ENCODE results near the gene MAFF.

Gene MAFF

DNA sequence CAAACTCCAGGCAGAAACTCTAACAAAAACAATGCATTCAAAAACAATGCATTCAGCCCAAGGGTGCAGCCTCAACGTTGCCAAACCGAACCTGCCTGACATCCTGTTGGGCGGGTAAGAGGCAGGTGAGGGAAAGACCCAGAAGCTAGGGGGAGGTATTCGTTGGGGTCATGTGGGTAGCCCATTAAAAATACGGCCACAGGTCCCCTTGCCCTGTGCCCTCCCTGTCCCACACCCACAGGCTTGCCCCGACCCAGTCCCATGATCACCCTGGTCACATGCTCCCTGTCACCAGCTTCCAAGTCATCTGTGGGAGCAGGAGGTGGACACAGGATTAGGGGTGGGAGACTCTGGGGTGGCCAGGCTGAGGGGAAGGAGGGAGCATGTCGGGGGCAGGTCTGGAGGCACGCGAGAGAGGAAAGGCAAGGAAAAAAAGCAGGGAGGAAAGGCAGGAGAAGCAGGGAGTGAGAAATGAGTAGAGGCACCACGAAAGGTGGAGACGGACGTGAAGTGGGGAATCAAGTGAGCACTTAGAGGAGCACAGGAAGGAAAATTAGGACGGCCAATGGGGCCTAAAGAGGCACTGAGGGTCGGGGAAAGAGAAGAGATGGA, 20.8 kb upstream of the MAFF start:
- Histone ChIP-seq H3K4me1 (ENCODE audit: control insufficient read depth, low read depth, low read length) (peaks cover 13% of the 10 kb centered on the region), H3K27ac (ENCODE audit: low read length) (peak overlapping the region; percentile 98), H3K9ac (ENCODE audit: low read length) (peak overlapping the region; percentile 95), H3K27me3 (ENCODE audit: control insufficient read depth, insufficient read depth, low read length) (no peaks in the 10 kb centered on the region), H3K4me3 (ENCODE audit: low read length) (peak overlapping the region; percentile 85), H3K36me3 (ENCODE audit: control insufficient read depth, low read depth, low read length) (no peaks in the 10 kb centered on the region), H3K9me3 (ENCODE audit: control insufficient read depth, low read depth, low read length) (no peaks in the 10 kb centered on the region)

DNA sequence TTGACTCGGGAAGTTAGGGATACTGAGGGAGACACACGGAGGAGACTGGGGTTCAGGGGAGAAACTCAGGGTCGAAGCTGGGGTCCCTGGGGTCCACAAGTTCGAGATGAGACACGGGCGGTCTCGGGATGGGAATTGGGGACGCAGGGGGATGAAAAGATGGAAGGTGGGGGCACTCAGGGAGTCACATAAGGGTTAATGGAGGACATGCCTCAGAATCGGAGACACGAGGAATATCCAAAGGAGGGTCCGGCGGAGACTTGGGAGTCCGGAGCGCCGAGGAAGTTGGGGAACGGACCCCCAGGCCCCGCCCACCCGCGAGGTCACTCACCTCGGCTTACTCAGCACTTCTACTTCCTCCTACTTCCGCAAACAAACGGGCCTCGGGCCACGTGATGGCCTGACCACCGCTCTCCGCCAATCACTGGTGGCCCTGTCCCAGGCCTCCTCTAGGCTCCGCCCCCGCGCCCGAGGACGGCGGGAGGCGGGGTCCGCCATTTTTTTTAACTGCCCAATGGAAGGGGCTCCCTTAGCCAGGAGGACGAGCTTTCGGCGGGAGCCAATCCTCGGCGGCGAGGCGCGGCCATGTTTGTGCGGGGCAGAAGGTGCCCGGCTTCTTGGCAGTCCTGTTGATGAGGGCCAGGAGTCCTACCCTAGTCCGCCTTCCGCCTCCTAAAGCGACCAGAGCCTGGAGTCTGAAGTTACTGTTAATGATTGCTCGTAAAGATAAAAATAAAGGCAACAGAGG, 20.2 kb upstream of the MAFF start, which contains the start of gene PLA2G6:
PLA2G6 (minus strand) TSS at position 378 of the 748 bp plus-strand sequence. CDS start 12,404 bp downstream, outside the sequence.
- Histone ChIP-seq H3K9ac (ENCODE audit: low read length) (peak within 1 kb of the TSS; percentile 95), H3K4me1 (ENCODE audit: control insufficient read depth, low read depth, low read length) (peaks cover 13% of the 10 kb centered on the region), H3K4me3 (ENCODE audit: low read length) (peak within 1 kb of the TSS; percentile 85), H3K36me3 (ENCODE audit: control insufficient read depth, low read depth, low read length) (no peaks in the 10 kb centered on the region), H3K27me3 (ENCODE audit: control insufficient read depth, insufficient read depth, low read length) (no peaks in the 10 kb centered on the region), H3K9me3 (ENCODE audit: control insufficient read depth, low read depth, low read length) (no peaks in the 10 kb centered on the region), H3K27ac (ENCODE audit: low read length) (peak within 1 kb of the TSS; percentile 98)

DNA sequence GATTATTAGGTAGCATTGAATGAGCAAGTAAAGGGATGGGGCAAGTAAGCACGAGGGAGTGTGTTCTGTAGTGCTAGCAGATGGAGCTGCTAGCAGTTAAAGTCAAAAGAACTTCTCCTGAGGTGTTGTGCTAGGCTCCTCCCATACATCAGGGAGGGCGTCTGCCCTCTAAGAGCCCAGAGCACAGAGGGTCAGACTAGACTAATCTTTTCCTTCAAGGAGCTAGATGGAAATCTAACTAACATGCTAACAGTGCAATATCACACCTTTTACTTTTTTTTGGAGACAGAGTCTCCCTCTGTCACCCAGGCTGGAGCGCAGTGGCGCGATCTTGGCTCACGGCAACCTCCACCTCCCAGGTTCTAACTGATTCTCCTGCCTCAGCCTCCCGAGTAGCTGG, 17.0 kb upstream of the MAFF start:
- Histone ChIP-seq H3K4me3 (ENCODE audit: low read length) (no peak overlapping the region), H3K9ac (ENCODE audit: low read length) (no peak overlapping the region), H3K9me3 (ENCODE audit: control insufficient read depth, low read depth, low read length) (no peaks in the 10 kb centered on the region), H3K27me3 (ENCODE audit: control insufficient read depth, insufficient read depth, low read length) (no peaks in the 10 kb centered on the region), H3K4me1 (ENCODE audit: control insufficient read depth, low read depth, low read length) (peaks cover 13% of the 10 kb centered on the region), H3K27ac (ENCODE audit: low read length) (no peak overlapping the region), H3K36me3 (ENCODE audit: control insufficient read depth, low read depth, low read length) (no peaks in the 10 kb centered on the region)

DNA sequence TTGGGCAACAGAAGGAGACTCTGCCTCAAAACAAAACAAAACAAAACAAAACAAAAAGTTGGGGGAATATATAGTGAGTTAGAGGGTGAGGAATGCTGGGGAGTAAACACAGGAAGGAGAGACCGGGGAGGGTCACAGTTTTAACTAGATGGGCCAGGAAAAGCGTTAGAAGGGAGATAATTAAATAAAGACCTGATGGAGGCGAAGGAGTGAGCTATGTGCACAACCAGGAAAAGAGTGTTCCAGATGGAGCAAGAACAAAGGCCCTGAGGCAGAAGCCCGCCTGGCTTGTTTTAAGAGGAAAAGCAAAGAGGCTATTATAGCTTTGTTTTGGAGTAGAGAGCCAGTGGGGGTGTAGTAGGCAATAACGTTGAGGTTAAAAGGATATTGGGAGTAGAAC, 15.4 kb upstream of the MAFF start:
- no peak overlapping the region for H3K27ac ChIP-seq (ENCODE audit: low read length)
- no peaks in the 10 kb centered on the region for H3K9me3 ChIP-seq (ENCODE audit: control insufficient read depth, low read depth, low read length)
- H3K27me3 ChIP-seq (ENCODE audit: control insufficient read depth, insufficient read depth, low read length) = no peaks in the 10 kb centered on the region
- no peaks in the 10 kb centered on the region for H3K4me1 ChIP-seq (ENCODE audit: control insufficient read depth, low read depth, low read length)
- H3K36me3 ChIP-seq (ENCODE audit: control insufficient read depth, low read depth, low read length) = no peaks in the 10 kb centered on the region
- no peak overlapping the region for H3K4me3 ChIP-seq (ENCODE audit: low read length)
- H3K9ac ChIP-seq (ENCODE audit: low read length) = no peak overlapping the region

DNA sequence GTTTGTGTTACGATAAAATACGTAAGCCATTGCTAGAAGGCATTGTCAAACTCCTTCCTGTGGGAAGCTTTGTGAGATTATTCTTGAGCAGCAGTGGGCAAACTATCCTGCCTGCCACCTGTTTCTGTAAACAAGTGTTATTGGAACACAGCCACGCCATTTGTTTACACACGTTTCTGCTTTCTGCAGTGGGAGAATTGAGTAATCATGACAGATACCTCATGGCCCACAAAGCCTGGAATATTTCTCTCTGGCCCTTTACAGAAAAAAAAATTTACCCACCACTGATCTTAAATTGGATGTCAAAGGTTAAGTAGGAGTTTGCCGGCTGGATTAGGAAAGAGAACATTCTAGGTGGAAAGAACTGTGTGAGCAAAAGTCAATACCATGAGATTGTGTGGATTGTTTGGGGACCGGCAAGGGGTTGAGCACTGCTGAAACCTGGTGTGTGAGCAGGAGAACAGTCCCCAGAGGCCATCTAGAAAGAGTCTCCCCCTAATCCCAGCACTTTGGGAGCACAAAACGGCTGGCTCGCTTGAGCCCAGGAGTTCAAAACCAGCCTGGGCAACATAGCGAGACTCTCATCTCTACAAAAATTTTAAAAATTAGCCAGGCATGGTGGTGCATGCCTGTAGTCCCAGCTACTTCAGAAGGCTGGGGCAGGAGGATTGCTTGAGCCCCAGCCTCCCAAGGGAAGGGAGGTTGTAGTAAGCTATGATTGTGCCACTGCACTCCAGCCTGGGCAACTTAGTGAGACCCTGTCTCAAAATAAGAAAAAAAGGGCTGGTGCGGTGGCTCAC, 14.2 kb upstream of the MAFF start:
- Histone ChIP-seq H3K27ac (ENCODE audit: low read length) (no peak overlapping the region), H3K4me1 (ENCODE audit: control insufficient read depth, low read depth, low read length) (no peaks in the 10 kb centered on the region), H3K9ac (ENCODE audit: low read length) (no peak overlapping the region), H3K27me3 (ENCODE audit: control insufficient read depth, insufficient read depth, low read length) (no peaks in the 10 kb centered on the region), H3K36me3 (ENCODE audit: control insufficient read depth, low read depth, low read length) (no peaks in the 10 kb centered on the region), H3K4me3 (ENCODE audit: low read length) (no peak overlapping the region), H3K9me3 (ENCODE audit: control insufficient read depth, low read depth, low read length) (no peaks in the 10 kb centered on the region)

DNA sequence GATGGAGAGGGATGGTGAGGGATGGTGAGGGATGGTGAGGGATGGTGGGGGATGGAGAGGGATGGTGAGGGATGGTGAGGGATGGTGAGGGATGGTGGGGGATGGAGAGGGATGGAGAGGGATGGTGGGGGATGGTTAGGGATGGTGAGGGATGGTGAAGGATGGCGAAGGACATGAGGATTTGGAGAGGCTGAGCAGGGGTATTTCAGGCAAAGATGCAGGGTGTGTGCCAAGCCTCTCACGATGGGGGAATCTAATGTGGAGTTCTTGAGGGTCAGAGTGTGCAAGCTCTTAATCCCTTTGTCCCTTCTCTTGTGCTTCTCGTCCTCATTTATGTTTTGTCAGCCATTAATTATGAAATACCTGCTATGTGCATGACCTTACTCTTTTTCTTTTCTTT, 12.7 kb upstream of the MAFF start:
- Histone ChIP-seq H3K9me3 (ENCODE audit: control insufficient read depth, low read depth, low read length) (no peaks in the 10 kb centered on the region), H3K36me3 (ENCODE audit: control insufficient read depth, low read depth, low read length) (no peaks in the 10 kb centered on the region), H3K9ac (ENCODE audit: low read length) (no peak overlapping the region), H3K27ac (ENCODE audit: low read length) (no peak overlapping the region), H3K4me1 (ENCODE audit: control insufficient read depth, low read depth, low read length) (no peaks in the 10 kb centered on the region), H3K4me3 (ENCODE audit: low read length) (no peak overlapping the region), H3K27me3 (ENCODE audit: control insufficient read depth, insufficient read depth, low read length) (no peaks in the 10 kb centered on the region)

DNA sequence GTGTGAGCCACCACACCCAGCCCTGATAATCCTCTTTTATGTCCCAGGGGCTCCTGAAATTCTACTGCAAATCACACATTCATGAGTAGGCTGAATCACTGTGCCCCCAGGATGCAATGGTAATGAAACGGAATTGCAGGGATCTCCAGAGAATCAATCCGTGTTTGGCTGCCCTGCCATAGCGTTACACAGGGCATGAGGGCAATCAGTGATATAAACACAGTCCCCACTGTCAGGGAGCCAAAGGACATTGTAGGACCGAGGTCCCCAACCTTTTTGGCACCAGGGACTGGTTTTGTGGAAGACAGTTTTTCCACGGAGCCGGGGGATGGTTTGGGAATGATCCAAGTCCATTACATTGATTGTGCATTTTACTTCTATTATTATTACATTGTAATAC, 11.2 kb upstream of the MAFF start:
- Histone ChIP-seq H3K9ac (ENCODE audit: low read length) (no peak overlapping the region), H3K27me3 (ENCODE audit: control insufficient read depth, insufficient read depth, low read length) (no peaks in the 10 kb centered on the region), H3K4me3 (ENCODE audit: low read length) (no peak overlapping the region), H3K4me1 (ENCODE audit: control insufficient read depth, low read depth, low read length) (no peaks in the 10 kb centered on the region), H3K27ac (ENCODE audit: low read length) (no peak overlapping the region), H3K9me3 (ENCODE audit: control insufficient read depth, low read depth, low read length) (no peaks in the 10 kb centered on the region), H3K36me3 (ENCODE audit: control insufficient read depth, low read depth, low read length) (no peaks in the 10 kb centered on the region)

DNA sequence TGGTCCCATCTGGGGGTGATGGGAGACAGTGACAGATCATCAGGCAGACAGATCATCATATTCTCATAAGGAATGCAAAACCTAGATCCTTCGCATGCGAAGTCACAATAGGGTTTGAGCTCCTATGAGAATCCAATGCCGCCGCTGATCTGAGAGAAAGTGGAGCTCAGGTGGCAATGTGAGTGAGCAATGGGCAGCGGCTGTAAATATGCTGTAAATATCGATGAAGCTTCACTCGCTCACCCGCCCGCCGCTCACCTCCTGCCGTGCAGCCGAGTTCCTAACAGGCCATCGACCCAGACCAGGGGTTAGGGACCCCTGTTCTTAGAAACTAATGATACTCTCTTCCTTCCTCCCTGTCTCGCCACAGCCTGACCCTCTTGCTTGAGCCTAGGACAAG, 10.7 kb upstream of the MAFF start:
- Histone ChIP-seq H3K4me1 (ENCODE audit: control insufficient read depth, low read depth, low read length) (no peaks in the 10 kb centered on the region), H3K9ac (ENCODE audit: low read length) (no peak overlapping the region), H3K36me3 (ENCODE audit: control insufficient read depth, low read depth, low read length) (no peaks in the 10 kb centered on the region), H3K27me3 (ENCODE audit: control insufficient read depth, insufficient read depth, low read length) (no peaks in the 10 kb centered on the region), H3K27ac (ENCODE audit: low read length) (no peak overlapping the region), H3K9me3 (ENCODE audit: control insufficient read depth, low read depth, low read length) (no peaks in the 10 kb centered on the region), H3K4me3 (ENCODE audit: low read length) (no peak overlapping the region)

DNA sequence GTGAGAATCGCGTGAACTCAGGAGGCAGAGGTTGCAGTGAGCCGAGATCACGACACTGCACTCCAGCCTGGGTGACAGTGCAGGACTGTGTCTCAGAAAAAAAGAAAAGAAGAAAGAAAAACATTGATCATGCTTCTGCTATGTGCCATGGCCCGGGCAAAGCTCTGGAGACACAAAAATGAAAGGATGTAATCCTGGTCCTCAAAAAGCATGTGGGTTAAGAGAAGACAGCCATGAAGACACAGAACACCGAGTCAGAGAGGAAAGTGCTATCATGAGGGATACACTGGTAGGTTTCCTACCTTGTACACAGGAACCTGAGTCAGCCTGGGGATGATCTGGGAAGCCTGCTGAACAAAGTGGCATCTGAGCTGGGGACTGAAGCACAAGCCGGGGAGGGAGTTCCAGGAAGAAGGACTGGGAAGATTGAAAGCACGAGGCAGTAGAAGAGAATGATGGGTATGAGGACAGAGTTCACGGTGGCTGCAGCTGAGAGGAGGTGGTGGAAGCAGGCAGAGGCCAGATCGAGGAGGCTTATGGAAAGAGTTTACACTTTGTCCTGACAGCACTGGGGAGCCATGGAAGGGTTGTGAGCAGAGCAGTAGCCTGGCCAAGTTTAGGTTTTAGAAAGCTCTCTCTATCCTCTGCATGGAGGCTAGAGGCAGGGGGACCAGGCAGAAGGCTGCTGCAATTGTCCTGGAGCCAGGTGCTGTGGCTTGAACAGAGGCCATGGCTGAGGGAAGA, 9.9 kb upstream of the MAFF start:
- Histone ChIP-seq H3K27ac (ENCODE audit: low read length) (no peak overlapping the region), H3K27me3 (ENCODE audit: control insufficient read depth, insufficient read depth, low read length) (no peaks in the 10 kb centered on the region), H3K9ac (ENCODE audit: low read length) (no peak overlapping the region), H3K4me1 (ENCODE audit: control insufficient read depth, low read depth, low read length) (no peaks in the 10 kb centered on the region), H3K36me3 (ENCODE audit: control insufficient read depth, low read depth, low read length) (no peaks in the 10 kb centered on the region), H3K4me3 (ENCODE audit: low read length) (no peak overlapping the region), H3K9me3 (ENCODE audit: control insufficient read depth, low read depth, low read length) (no peaks in the 10 kb centered on the region)

DNA sequence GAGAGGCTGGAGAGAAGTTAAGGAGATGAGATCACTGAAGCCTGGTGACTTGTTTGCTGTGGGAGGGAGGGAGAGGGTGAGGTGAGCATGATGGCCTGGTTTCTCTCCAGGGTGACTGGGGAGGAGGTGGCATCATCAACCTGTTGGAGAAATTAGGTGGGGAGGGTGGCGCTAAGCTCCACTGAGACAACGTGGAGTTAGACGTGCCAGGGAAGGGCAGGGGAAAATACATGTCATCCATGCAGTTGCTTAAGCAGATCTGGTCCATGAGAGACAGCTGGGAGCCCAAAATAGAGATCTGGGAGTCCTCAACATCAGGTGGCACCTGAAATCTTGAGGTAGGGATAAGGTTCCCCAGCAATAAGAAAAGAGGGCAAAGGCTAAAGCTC, 9.3 kb upstream of the MAFF start:
- no peaks in the 10 kb centered on the region for H3K9me3 ChIP-seq (ENCODE audit: control insufficient read depth, low read depth, low read length)
- no peak overlapping the region for H3K27ac ChIP-seq (ENCODE audit: low read length)
- H3K4me1 ChIP-seq (ENCODE audit: control insufficient read depth, low read depth, low read length) = no peaks in the 10 kb centered on the region
- no peak overlapping the region for H3K9ac ChIP-seq (ENCODE audit: low read length)
- H3K36me3 ChIP-seq (ENCODE audit: control insufficient read depth, low read depth, low read length) = no peaks in the 10 kb centered on the region
- no peaks in the 10 kb centered on the region for H3K27me3 ChIP-seq (ENCODE audit: control insufficient read depth, insufficient read depth, low read length)
- no peak overlapping the region for H3K4me3 ChIP-seq (ENCODE audit: low read length)

DNA sequence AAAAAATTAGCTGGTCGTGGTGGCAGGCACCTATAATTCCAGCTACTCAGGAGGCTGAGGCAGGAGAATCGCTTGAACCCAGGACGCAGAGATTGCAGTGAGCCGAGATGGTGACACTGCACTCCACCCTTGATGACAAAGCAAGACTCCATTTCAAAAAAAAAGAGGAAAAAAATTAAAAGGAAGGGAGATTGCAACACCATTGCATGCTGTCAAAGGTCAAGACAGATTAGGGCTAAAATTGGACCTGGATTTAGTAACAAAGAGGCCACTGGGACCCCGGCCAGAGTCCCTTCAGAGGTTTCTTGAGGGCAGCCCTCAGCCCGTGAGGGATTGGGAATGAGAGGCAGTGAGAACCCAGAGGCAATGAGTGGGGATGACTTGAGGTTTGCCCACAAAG, 8.2 kb upstream of the MAFF start:
- Histone ChIP-seq H3K9me3 (ENCODE audit: control insufficient read depth, low read depth, low read length) (no peaks in the 10 kb centered on the region), H3K9ac (ENCODE audit: low read length) (no peak overlapping the region), H3K27ac (ENCODE audit: low read length) (no peak overlapping the region), H3K27me3 (ENCODE audit: control insufficient read depth, insufficient read depth, low read length) (no peaks in the 10 kb centered on the region), H3K4me3 (ENCODE audit: low read length) (no peak overlapping the region), H3K4me1 (ENCODE audit: control insufficient read depth, low read depth, low read length) (no peaks in the 10 kb centered on the region), H3K36me3 (ENCODE audit: control insufficient read depth, low read depth, low read length) (no peaks in the 10 kb centered on the region)

Measured in iPS-18a (cell line).